ENCODE results near the gene PLEKHA6. TPM values are rescaled to one million over a fixed set of nuclear protein-coding genes. Genes with fewer than 3 reads are reported as not detected.
"Not testable (repeated sequence)": the region's sequence is repeated elsewhere in the genome, so short reads cannot be mapped to it uniquely, and the experiment has no call there.

Gene PLEKHA6
- total RNA-seq, 2 experiments from 2014 or later = 0.77 to 0.97 TPM

GRCh38 chr1:204334455-204334854, 25.3 kb downstream of the PLEKHA6 start:
- Mint-ChIP-seq H3K27ac (no peak overlapping the region), H3K4me1 (no peaks in the 10 kb centered on the region), H3K36me3 (no peaks in the 10 kb centered on the region), H3K4me3 (no peak overlapping the region), H3K9me3 (no peaks in the 10 kb centered on the region), H3K27me3 (no peaks in the 10 kb centered on the region)
- POLR2A ChIA-PET = no interaction called here
- no peak for DNase-seq
- no peak for ATAC-seq (ENCODE audit: low read depth)

- DNase-seq = no peak
- H3K4me3 Mint-ChIP-seq = no peak overlapping the region
- POLR2A ChIA-PET = no interaction called here
- peaks cover 4% of the 10 kb centered on the region for H3K27me3 Mint-ChIP-seq
- H3K36me3 Mint-ChIP-seq = no peaks in the 10 kb centered on the region
- no peak for ATAC-seq (ENCODE audit: low read depth)
- H3K9me3 Mint-ChIP-seq = no peaks in the 10 kb centered on the region
- H3K4me1 Mint-ChIP-seq = no peaks in the 10 kb centered on the region
- H3K27ac Mint-ChIP-seq = no peak overlapping the region
Measured at GRCh38 chr1:204333427-204333826, 26.3 kb downstream of the PLEKHA6 start.

GRCh38 chr1:204331847-204332487, 27.8 kb downstream of the PLEKHA6 start:
- Mint-ChIP-seq H3K27ac (no peak overlapping the region), H3K27me3 (peaks cover 4% of the 10 kb centered on the region), H3K36me3 (no peaks in the 10 kb centered on the region), H3K4me3 (no peak overlapping the region), H3K9me3 (no peaks in the 10 kb centered on the region), H3K4me1 (no peaks in the 10 kb centered on the region)
- DNase-seq = no peak
- no peak for ATAC-seq (ENCODE audit: low read depth)
- POLR2A ChIA-PET = interaction anchor here (0.7 kb wide), 1 partner anchor 147 kb away, joined by 4 read pairs; no protein-coding TSS in a partner anchor

- H3K9me3 Mint-ChIP-seq = no peaks in the 10 kb centered on the region
- peaks cover 4% of the 10 kb centered on the region for H3K27me3 Mint-ChIP-seq
- no peak overlapping the region for H3K4me3 Mint-ChIP-seq
- H3K36me3 Mint-ChIP-seq = no peaks in the 10 kb centered on the region
- no peak for ATAC-seq (ENCODE audit: low read depth)
- POLR2A ChIA-PET = interaction anchor here (0.7 kb wide), 1 partner anchor 148 kb away, joined by 4 read pairs; no protein-coding TSS in a partner anchor
- H3K27ac Mint-ChIP-seq = no peak overlapping the region
- DNase-seq = no peak
- H3K4me1 Mint-ChIP-seq = no peaks in the 10 kb centered on the region
Measured at GRCh38 chr1:204331275-204331674, 28.5 kb downstream of the PLEKHA6 start.

- H3K9me3 Mint-ChIP-seq; H3K27me3 Mint-ChIP-seq; H3K4me1 Mint-ChIP-seq; POLR2A ChIA-PET; DNase-seq; ATAC-seq (ENCODE audit: low read depth); H3K36me3 Mint-ChIP-seq; H3K27ac Mint-ChIP-seq; H3K4me3 Mint-ChIP-seq: not testable (repeated sequence)
Measured at GRCh38 chr1:204327870-204328269, 31.9 kb downstream of the PLEKHA6 start.

GRCh38 chr1:204327359-204327758, 32.4 kb downstream of the PLEKHA6 start:
- peaks cover 3% of the 10 kb centered on the region for H3K4me1 Mint-ChIP-seq
- ATAC-seq (ENCODE audit: low read depth) (no peak), DNase-seq (no peak)
- POLR2A ChIA-PET = no interaction called here
- peaks cover 7% of the 10 kb centered on the region for H3K27me3 Mint-ChIP-seq
- H3K4me3 Mint-ChIP-seq = no peak overlapping the region
- H3K27ac Mint-ChIP-seq = no peak overlapping the region
- H3K9me3 Mint-ChIP-seq = no peaks in the 10 kb centered on the region
- H3K36me3 Mint-ChIP-seq = no peaks in the 10 kb centered on the region

GRCh38 chr1:204326771-204327300, 32.9 kb downstream of the PLEKHA6 start:
- DNase-seq = no peak
- Mint-ChIP-seq H3K4me3 (no peak overlapping the region), H3K27me3 (peaks cover 7% of the 10 kb centered on the region), H3K4me1 (peaks cover 3% of the 10 kb centered on the region), H3K36me3 (no peaks in the 10 kb centered on the region), H3K27ac (no peak overlapping the region), H3K9me3 (no peaks in the 10 kb centered on the region)
- no peak for ATAC-seq (ENCODE audit: low read depth)
- POLR2A ChIA-PET = no interaction called here

GRCh38 chr1:204325944-204326343, 33.8 kb downstream of the PLEKHA6 start:
- peaks cover 7% of the 10 kb centered on the region for H3K27me3 Mint-ChIP-seq

GRCh38 chr1:204323887-204324286, 35.8 kb downstream of the PLEKHA6 start:
- ATAC-seq (ENCODE audit: low read depth) (no peak), DNase-seq (no peak)
- POLR2A ChIA-PET = no interaction called here
- Mint-ChIP-seq H3K27ac (no peak overlapping the region), H3K9me3 (no peaks in the 10 kb centered on the region), H3K4me1 (peaks cover 3% of the 10 kb centered on the region), H3K4me3 (no peak overlapping the region), H3K27me3 (peaks cover 9% of the 10 kb centered on the region), H3K36me3 (no peaks in the 10 kb centered on the region)

More at GRCh38 chr1:204325944-204326343, 33.8 kb downstream of the PLEKHA6 start:
- POLR2A ChIA-PET = no interaction called here
- Mint-ChIP-seq H3K27ac (no peak overlapping the region), H3K36me3 (no peaks in the 10 kb centered on the region), H3K4me3 (no peak overlapping the region), H3K4me1 (peaks cover 3% of the 10 kb centered on the region), H3K9me3 (no peaks in the 10 kb centered on the region)
- ATAC-seq (ENCODE audit: low read depth) = no peak
- DNase-seq = no peak

GRCh38 chr1:204322339-204322868, 37.3 kb downstream of the PLEKHA6 start:
- Mint-ChIP-seq H3K27me3 (peaks cover 6% of the 10 kb centered on the region), H3K4me1 (peaks cover 3% of the 10 kb centered on the region), H3K4me3 (no peak overlapping the region), H3K27ac (no peak overlapping the region), H3K36me3 (no peaks in the 10 kb centered on the region), H3K9me3 (no peaks in the 10 kb centered on the region)
- ATAC-seq (ENCODE audit: low read depth) = no peak
- no peak for DNase-seq
- POLR2A ChIA-PET = no interaction called here

GRCh38 chr1:204321665-204322064, 38.1 kb downstream of the PLEKHA6 start:
- Mint-ChIP-seq H3K4me1 (peaks cover 3% of the 10 kb centered on the region), H3K9me3 (no peaks in the 10 kb centered on the region), H3K27me3 (peaks cover 6% of the 10 kb centered on the region), H3K27ac (no peak overlapping the region), H3K4me3 (no peak overlapping the region), H3K36me3 (no peaks in the 10 kb centered on the region)
- no peak for DNase-seq
- ATAC-seq (ENCODE audit: low read depth) = no peak
- POLR2A ChIA-PET = no interaction called here

GRCh38 chr1:204321051-204321450, 38.7 kb downstream of the PLEKHA6 start:
- peaks cover 3% of the 10 kb centered on the region for H3K4me1 Mint-ChIP-seq
- H3K27me3 Mint-ChIP-seq = peaks cover 6% of the 10 kb centered on the region
- ATAC-seq (ENCODE audit: low read depth) = no peak
- H3K4me3 Mint-ChIP-seq = no peak overlapping the region
- no peak for DNase-seq
- H3K27ac Mint-ChIP-seq = no peak overlapping the region
- no peaks in the 10 kb centered on the region for H3K36me3 Mint-ChIP-seq
- no peaks in the 10 kb centered on the region for H3K9me3 Mint-ChIP-seq
- POLR2A ChIA-PET = no interaction called here

GRCh38 chr1:204320382-204320804, 39.3 kb downstream of the PLEKHA6 start:
- Mint-ChIP-seq H3K27me3 (peaks cover 9% of the 10 kb centered on the region), H3K4me3 (no peak overlapping the region), H3K9me3 (no peaks in the 10 kb centered on the region), H3K4me1 (peaks cover 3% of the 10 kb centered on the region), H3K27ac (no peak overlapping the region), H3K36me3 (no peaks in the 10 kb centered on the region)
- DNase-seq (no peak), ATAC-seq (ENCODE audit: low read depth) (no peak)
- POLR2A ChIA-PET = no interaction called here

- no peak overlapping the region for H3K27ac Mint-ChIP-seq
- POLR2A ChIA-PET = no interaction called here
- ATAC-seq (ENCODE audit: low read depth) = no peak
- no peaks in the 10 kb centered on the region for H3K36me3 Mint-ChIP-seq
- no peaks in the 10 kb centered on the region for H3K9me3 Mint-ChIP-seq
- DNase-seq = no peak
- H3K4me3 Mint-ChIP-seq = no peak overlapping the region
- H3K27me3 Mint-ChIP-seq = peaks cover 9% of the 10 kb centered on the region
- peaks cover 3% of the 10 kb centered on the region for H3K4me1 Mint-ChIP-seq
Measured at GRCh38 chr1:204319462-204319861, 40.3 kb downstream of the PLEKHA6 start.
